Neural progenitor cell (in vitro differentiated cells): ENCODE data around the gene RALGAPA2.

Source experiments
- CTCF ChIP-seq: fragments of 200-600 bp; sonication (generic); IDR thresholded peaks from 2 replicates; pipeline ENCODE4 v1.5.1; 2017; ENCODE audit warnings: antibody characterized with exemption, mild to moderate bottlenecking
- EZH2 ChIP-seq: fragments of 200-600 bp; sonication (generic); IDR thresholded peaks from 2 replicates; pipeline ENCODE4 v1.6.1; 2017; ENCODE audit warnings: antibody characterized with exemption, mild to moderate bottlenecking, moderate library complexity

- TF ChIP-seq CTCF: no peak
- no peak for TF ChIP-seq EZH2
Measured at GRCh38 chr20:20712474-20713243, at the start of gene RALGAPA2.
